DND-41 (cell line): ENCODE data around the gene TEX26.

Source experiments
- ATAC-seq: fragments of 200-7000 bp; cut with Tn5 transposase; 3 replicates; pipeline ENCODE4 v1.9.1; 2021; ENCODE audit warnings: low read depth; ENCODE audit not compliant: insufficient read depth
- DNase-seq: peaks from one replicate; pipeline ENCODE4 v3.0.0-alpha.2; 2020
- H2AFZ ChIP-seq: 2 replicates; pipeline ENCODE4 v1.6.0; 2012; ENCODE audit warnings: low read depth, low read length
- H3K27ac ChIP-seq: 2 replicates; pipeline ENCODE4 v1.5.1; 2012; ENCODE audit warnings: low read length, inconsistent platforms
- H3K27me3 ChIP-seq: fragments of 200-600 bp; sonication (generic); 2 replicates; pipeline ENCODE4 v1.6.0; 2012; ENCODE audit warnings: low read length, mild to moderate bottlenecking, inconsistent platforms; ENCODE audit not compliant: insufficient read depth, poor library complexity
- H3K36me3 ChIP-seq: 2 replicates; pipeline ENCODE4 v1.5.1; 2012; ENCODE audit warnings: low read length, inconsistent platforms; ENCODE audit not compliant: insufficient read depth
- H3K4me1 ChIP-seq: 2 replicates; pipeline ENCODE4 v1.5.1; 2012; ENCODE audit warnings: mild to moderate bottlenecking, low read length; ENCODE audit not compliant: insufficient read depth
- H3K4me2 ChIP-seq: 2 replicates; pipeline ENCODE4 v1.6.0; 2012; ENCODE audit warnings: mild to moderate bottlenecking, moderate library complexity, low read length, inconsistent platforms; ENCODE audit not compliant: insufficient read depth
- H3K4me3 ChIP-seq, 2 experiments: fragments of 200-600 bp in 1 of 2; shearing (Covaris generic) in 1 of 2; 2 replicates each; pipeline ENCODE4 v1.5.1; 2012 to 2016; ENCODE audit warnings: inconsistent platforms in 2 of 2, low read length in 2 of 2, mild to moderate bottlenecking in 2 of 2, low read depth in 1 of 2, moderate library complexity in 1 of 2
- H3K79me2 ChIP-seq: 2 replicates; pipeline ENCODE4 v1.6.0; 2012; ENCODE audit warnings: low read length, inconsistent platforms; ENCODE audit not compliant: insufficient read depth
- H3K9ac ChIP-seq: 2 replicates; pipeline ENCODE4 v1.6.0; 2012; ENCODE audit warnings: low read depth, mild to moderate bottlenecking, inconsistent platforms, low read length, moderate library complexity
- H3K9me3 ChIP-seq: 2 replicates; pipeline ENCODE4 v1.5.1; 2012; ENCODE audit warnings: low read length, moderate library complexity, mild to moderate bottlenecking, inconsistent platforms; ENCODE audit not compliant: insufficient read depth, severe bottlenecking
- H4K20me1 ChIP-seq: 2 replicates; pipeline ENCODE4 v1.6.0; 2012; ENCODE audit warnings: low read length; ENCODE audit not compliant: insufficient read depth
- EZH2 ChIP-seq: IDR thresholded peaks from 3 replicates; pipeline ENCODE4 v1.6.1; 2012; ENCODE audit warnings: borderline replicate concordance, low read depth, mild to moderate bottlenecking, moderate library complexity, low read length, inconsistent platforms; ENCODE audit not compliant: severe bottlenecking
- TF ChIP-seq, protein P1 (sequence below): IDR thresholded peaks from 2 replicates; pipeline ENCODE4 v1.5.1; 2012; ENCODE audit warnings: borderline replicate concordance, low read length, moderate library complexity, mild to moderate bottlenecking; ENCODE audit not compliant: poor library complexity, severe bottlenecking; ENCODE audit errors: extremely low read depth

Gene TEX26

DNA sequence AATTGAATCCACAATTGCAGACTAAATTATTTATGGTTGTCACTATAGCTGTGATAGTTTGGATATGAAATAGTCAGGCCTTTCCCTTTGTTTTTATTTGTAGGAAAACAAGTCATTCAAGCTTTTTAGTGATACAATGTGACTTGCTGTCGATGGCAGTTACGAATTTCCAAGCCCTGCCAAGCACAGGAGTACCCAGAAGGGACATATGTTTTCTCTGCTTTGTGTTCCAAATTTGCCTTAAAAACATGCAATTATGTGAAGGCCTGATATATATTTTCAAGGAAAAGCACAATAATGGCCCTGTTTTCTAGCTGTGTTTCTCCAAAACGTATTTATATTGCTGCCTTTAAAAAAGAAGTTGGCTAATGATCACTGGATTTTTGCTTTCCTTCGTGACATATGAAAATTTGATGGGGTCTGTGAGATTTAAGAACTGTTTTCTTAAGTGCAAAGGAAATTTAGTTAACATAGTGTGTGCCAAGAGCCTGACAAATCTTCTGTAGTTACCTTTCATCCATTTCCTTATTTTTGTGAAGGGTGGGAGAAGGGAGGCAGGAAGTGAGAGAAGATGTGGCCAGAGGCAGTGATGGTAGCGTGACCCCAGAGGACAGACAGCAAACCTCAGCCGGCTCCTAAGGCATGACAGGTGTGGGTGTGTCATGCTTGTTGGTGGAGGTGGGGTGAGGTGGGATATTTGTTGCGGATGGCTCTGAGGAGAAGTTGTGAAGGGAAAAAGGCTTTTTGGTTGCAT lies 79.6 kb downstream of the TEX26 start:
- H3K36me3 ChIP-seq = no peaks in the 10 kb centered on the region
- TF ChIP-seq EZH2 = no peak
- TF ChIP-seq, protein P1, sequence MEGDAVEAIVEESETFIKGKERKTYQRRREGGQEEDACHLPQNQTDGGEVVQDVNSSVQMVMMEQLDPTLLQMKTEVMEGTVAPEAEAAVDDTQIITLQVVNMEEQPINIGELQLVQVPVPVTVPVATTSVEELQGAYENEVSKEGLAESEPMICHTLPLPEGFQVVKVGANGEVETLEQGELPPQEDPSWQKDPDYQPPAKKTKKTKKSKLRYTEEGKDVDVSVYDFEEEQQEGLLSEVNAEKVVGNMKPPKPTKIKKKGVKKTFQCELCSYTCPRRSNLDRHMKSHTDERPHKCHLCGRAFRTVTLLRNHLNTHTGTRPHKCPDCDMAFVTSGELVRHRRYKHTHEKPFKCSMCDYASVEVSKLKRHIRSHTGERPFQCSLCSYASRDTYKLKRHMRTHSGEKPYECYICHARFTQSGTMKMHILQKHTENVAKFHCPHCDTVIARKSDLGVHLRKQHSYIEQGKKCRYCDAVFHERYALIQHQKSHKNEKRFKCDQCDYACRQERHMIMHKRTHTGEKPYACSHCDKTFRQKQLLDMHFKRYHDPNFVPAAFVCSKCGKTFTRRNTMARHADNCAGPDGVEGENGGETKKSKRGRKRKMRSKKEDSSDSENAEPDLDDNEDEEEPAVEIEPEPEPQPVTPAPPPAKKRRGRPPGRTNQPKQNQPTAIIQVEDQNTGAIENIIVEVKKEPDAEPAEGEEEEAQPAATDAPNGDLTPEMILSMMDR = no peak
- no peaks in the 10 kb centered on the region for H3K79me2 ChIP-seq
- no peak overlapping the region for H3K9ac ChIP-seq
- H3K27ac ChIP-seq = no peak overlapping the region
- H4K20me1 ChIP-seq = no peaks in the 10 kb centered on the region
- H3K4me1 ChIP-seq = no peaks in the 10 kb centered on the region
- no peak overlapping the region for H3K4me3 ChIP-seq
- ATAC-seq (no peak), DNase-seq (no peak)
- peaks cover 3% of the 10 kb centered on the region for H3K27me3 ChIP-seq
- no peaks in the 10 kb centered on the region for H3K9me3 ChIP-seq
- H2AFZ ChIP-seq = no peak overlapping the region
- no peak overlapping the region for H3K4me2 ChIP-seq

DNA sequence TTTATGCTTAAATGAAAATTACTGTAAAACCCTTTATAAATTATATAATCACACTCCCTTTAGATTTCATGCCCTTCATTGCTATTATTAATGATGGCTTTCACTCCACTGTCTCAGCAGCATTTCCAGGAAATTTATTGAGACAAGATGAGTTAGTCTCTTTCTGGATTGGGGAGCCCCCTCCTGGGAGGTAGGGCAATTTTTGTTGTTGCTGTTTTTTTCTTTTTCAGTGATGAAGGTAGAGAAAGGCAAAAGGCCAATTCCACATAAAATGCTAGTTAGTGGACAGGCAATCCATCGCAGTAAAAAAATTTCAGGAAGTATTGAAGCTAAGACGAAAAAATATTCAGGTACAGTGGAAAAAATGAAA lies 80.2 kb downstream of the TEX26 start:
- H3K4me1 ChIP-seq = no peaks in the 10 kb centered on the region
- H3K27ac ChIP-seq = no peak overlapping the region
- no peaks in the 10 kb centered on the region for H3K79me2 ChIP-seq
- no peak overlapping the region for H2AFZ ChIP-seq
- no peak for ATAC-seq
- no peak for DNase-seq
- no peak overlapping the region for H3K4me3 ChIP-seq
- peaks cover 3% of the 10 kb centered on the region for H3K27me3 ChIP-seq
- no peak overlapping the region for H3K4me2 ChIP-seq
- H3K36me3 ChIP-seq = no peaks in the 10 kb centered on the region
- TF ChIP-seq EZH2 = no peak
- TF ChIP-seq, protein P1 = peak; percentile 43
- no peaks in the 10 kb centered on the region for H3K9me3 ChIP-seq
- no peak overlapping the region for H3K9ac ChIP-seq
- no peaks in the 10 kb centered on the region for H4K20me1 ChIP-seq

GRCh38 chr13:31014456-31014855 lies 82.0 kb downstream of the TEX26 start:
- Histone ChIP-seq H3K9me3 (no peaks in the 10 kb centered on the region), H3K36me3 (no peaks in the 10 kb centered on the region), H4K20me1 (no peaks in the 10 kb centered on the region), H3K79me2 (no peaks in the 10 kb centered on the region), H3K4me3 (no peak overlapping the region), H2AFZ (no peak overlapping the region), H3K27me3 (peaks cover 10% of the 10 kb centered on the region), H3K4me1 (no peaks in the 10 kb centered on the region), H3K4me2 (no peak overlapping the region), H3K27ac (no peak overlapping the region), H3K9ac (no peak overlapping the region)
- TF ChIP-seq EZH2 = no peak
- TF ChIP-seq, protein P1 = no peak
- ATAC-seq = no peak; the same call in 2 of the 3 replicates
- no peak for DNase-seq
